ENCODE results near the gene LRRC30.

- no peak for TF ChIP-seq EZH2 (IDR thresholded peaks at IDR 0.05; ENCODE audit: borderline replicate concordance, low read length)
- TF ChIP-seq, protein P1, sequence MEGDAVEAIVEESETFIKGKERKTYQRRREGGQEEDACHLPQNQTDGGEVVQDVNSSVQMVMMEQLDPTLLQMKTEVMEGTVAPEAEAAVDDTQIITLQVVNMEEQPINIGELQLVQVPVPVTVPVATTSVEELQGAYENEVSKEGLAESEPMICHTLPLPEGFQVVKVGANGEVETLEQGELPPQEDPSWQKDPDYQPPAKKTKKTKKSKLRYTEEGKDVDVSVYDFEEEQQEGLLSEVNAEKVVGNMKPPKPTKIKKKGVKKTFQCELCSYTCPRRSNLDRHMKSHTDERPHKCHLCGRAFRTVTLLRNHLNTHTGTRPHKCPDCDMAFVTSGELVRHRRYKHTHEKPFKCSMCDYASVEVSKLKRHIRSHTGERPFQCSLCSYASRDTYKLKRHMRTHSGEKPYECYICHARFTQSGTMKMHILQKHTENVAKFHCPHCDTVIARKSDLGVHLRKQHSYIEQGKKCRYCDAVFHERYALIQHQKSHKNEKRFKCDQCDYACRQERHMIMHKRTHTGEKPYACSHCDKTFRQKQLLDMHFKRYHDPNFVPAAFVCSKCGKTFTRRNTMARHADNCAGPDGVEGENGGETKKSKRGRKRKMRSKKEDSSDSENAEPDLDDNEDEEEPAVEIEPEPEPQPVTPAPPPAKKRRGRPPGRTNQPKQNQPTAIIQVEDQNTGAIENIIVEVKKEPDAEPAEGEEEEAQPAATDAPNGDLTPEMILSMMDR (IDR thresholded peaks at IDR 0.05; ENCODE audit: low read length), result no peak
These were observed 25.5 kb upstream of the LRRC30 start for GRCh38 chr18:7205346-7205745.

All from OCI-LY1 (cell line).